Mesendoderm (in vitro differentiated cells): ENCODE measurements around the gene CHCHD6.

Source experiments
- DNase-seq: peaks from one replicate; pipeline ENCODE4 v3.0.0; 2013
- H2AK5ac ChIP-seq: 2 replicates; pipeline ENCODE4 v1.6.1; 2013; ENCODE audit warnings: low read length, inconsistent platforms
- H2BK120ac ChIP-seq: 2 replicates; pipeline ENCODE4 v1.6.1; 2013; ENCODE audit warnings: low read depth, mild to moderate bottlenecking, low read length, moderate library complexity, mixed read lengths
- H2BK15ac ChIP-seq: replicated peaks from 2 replicates; pipeline ENCODE4 v1.6.1; 2013; ENCODE audit warnings: low read depth, mild to moderate bottlenecking, moderate library complexity
- H2BK5ac ChIP-seq: 2 replicates; pipeline ENCODE4 v1.6.1; 2013; ENCODE audit warnings: low read length, inconsistent platforms
- H3K18ac ChIP-seq: 2 replicates; pipeline ENCODE4 v1.6.1; 2013; ENCODE audit warnings: mild to moderate bottlenecking, low read length, mixed read lengths
- H3K23ac ChIP-seq: one replicate; pipeline ENCODE4 v1.6.1; 2013; ENCODE audit warnings: low read length
- H3K27ac ChIP-seq: 2 replicates; pipeline ENCODE4 v1.5.1; 2013; ENCODE audit warnings: low read depth, mild to moderate bottlenecking, inconsistent platforms, low read length, moderate library complexity
- H3K27me3 ChIP-seq: 2 replicates; pipeline ENCODE4 v1.6.1; 2013; ENCODE audit warnings: low read length, control low read depth, mild to moderate bottlenecking, inconsistent platforms; ENCODE audit not compliant: insufficient read depth, poor library complexity
- H3K36me3 ChIP-seq: 2 replicates; pipeline ENCODE4 v1.6.1; 2013; ENCODE audit warnings: low read length, inconsistent platforms; ENCODE audit not compliant: control insufficient read depth, insufficient read depth
- H3K4ac ChIP-seq: one replicate; pipeline ENCODE4 v1.6.1; 2013; ENCODE audit warnings: low read depth, mild to moderate bottlenecking, low read length, moderate library complexity
- H3K4me1 ChIP-seq: 2 replicates; pipeline ENCODE4 v1.6.1; 2013; ENCODE audit warnings: low read depth, low read length, inconsistent platforms; ENCODE audit not compliant: control insufficient read depth
- H3K4me2 ChIP-seq: 2 replicates; pipeline ENCODE4 v1.6.1; 2013; ENCODE audit warnings: low read length
- H3K4me3 ChIP-seq: 2 replicates; pipeline ENCODE4 v1.5.1; 2013; ENCODE audit warnings: mild to moderate bottlenecking, low read length
- H3K56ac ChIP-seq: one replicate; pipeline ENCODE4 v1.6.1; 2013; ENCODE audit warnings: low read length
- H3K79me1 ChIP-seq: 2 replicates; pipeline ENCODE4 v1.6.1; 2013; ENCODE audit warnings: low read length, inconsistent platforms
- H3K79me2 ChIP-seq: 2 replicates; pipeline ENCODE4 v1.6.1; 2013; ENCODE audit warnings: mild to moderate bottlenecking, low read length; ENCODE audit not compliant: control insufficient read depth, insufficient read depth
- H3K9ac ChIP-seq: 2 replicates; pipeline ENCODE4 v1.6.1; 2013; ENCODE audit warnings: low read length, inconsistent platforms
- H4K5ac ChIP-seq: one replicate; pipeline ENCODE4 v1.6.1; 2013; ENCODE audit warnings: low read length
- H4K8ac ChIP-seq: one replicate; pipeline ENCODE4 v1.6.1; 2013; ENCODE audit warnings: low read depth, mild to moderate bottlenecking, control low read depth, low read length, moderate library complexity
- WGBS: extraction: QIAGEN DNeasy Blood & Tissue Kit; methylation state at CpG from one replicate; pipeline ENCODE4 v1.1.7; 2013; ENCODE audit warnings: low lambda C conversion rate, missing lambda C conversion rate; ENCODE audit not compliant: insufficient coverage; ENCODE audit errors: extremely low coverage; 5-methylcytosine and 5-hydroxymethylcytosine counted together

CHCHD6 gene

DNA sequence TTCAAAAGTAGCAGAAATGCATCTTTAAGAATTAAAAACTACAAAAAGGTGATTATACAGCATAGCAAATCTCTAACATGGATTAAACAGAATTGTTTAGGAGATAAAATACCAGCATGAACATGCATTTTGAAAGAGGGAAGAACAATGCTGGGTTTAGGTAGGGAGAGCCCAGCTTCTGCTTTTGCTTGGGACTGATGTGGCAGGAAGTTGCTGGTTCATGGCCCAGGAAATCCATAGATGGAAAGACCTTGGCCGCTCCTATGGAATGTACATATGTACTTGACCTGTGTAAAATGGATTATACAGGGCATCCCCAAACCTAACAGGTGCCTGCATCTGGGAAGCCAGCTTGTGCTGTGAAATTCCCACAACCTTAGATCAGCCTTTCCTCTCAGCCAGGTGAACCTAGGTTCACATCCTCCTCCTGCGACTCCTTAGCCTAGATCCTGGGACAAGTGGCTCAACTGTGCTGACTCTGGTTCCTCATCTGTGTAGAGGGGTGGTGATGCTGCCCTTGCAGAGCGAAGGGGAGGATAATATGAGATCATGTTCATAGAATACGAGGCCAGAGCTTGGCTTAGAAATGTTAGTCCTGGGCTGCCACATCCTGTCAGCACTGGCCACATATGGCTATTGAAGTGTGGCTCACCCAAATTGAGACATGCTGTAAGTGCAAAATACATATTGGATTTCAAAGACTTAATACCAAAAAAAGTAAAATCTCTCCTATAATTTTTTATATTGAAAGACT is 231.9 kb downstream of the CHCHD6 start:
- H3K4me1 ChIP-seq = peaks cover 4% of the 10 kb centered on the region
- no peak overlapping the region for H3K27ac ChIP-seq
- no peaks in the 10 kb centered on the region for H3K27me3 ChIP-seq
- no CpG with 5 or more reads among the region's 4 CpGs for whole genome bisulfite sequencing
- no peak overlapping the region for H3K9ac ChIP-seq
- no peaks in the 10 kb centered on the region for H3K79me2 ChIP-seq
- H3K36me3 ChIP-seq = no peaks in the 10 kb centered on the region
- H2BK15ac ChIP-seq = no peak overlapping the region
- no peak overlapping the region for H3K23ac ChIP-seq
- H3K4me2 ChIP-seq = no peak overlapping the region
- no peak overlapping the region for H3K4me3 ChIP-seq
- H2BK120ac ChIP-seq = no peak overlapping the region
- H2BK5ac ChIP-seq = no peak overlapping the region
- H4K5ac ChIP-seq = no peak overlapping the region
- H3K4ac ChIP-seq = no peak overlapping the region
- H3K18ac ChIP-seq = no peak overlapping the region
- H2AK5ac ChIP-seq = no peak overlapping the region
- no peaks in the 10 kb centered on the region for H3K79me1 ChIP-seq
- H3K56ac ChIP-seq = no peak overlapping the region
- no peak for DNase-seq
- H4K8ac ChIP-seq = no peak overlapping the region

DNA sequence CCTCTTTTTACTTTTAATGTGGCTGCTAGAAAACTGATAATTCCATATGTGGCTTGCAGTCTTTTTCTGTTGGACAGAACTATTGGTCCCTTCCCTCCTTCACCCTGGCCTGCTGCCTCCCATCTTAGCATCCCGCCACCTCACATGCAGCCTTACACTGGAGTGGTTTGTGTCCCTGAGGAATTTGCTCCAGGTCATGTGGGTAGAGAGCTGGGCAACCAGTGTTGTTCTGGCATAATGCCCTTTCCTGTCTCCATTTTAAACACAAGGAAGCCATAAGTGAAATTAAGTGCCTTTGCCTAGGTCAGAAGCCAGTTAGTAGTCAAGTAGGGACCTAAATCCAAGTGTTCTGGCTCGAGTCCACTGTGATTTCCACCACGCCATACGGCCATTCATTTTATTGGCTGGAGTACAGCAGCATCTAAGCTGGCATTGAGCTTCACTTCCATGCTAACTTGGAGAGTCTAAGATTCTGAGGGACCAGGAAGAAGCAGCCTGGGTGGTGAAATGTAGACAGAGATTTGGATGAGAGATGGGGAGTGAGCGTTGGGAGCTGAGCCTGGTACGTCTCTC is 232.9 kb downstream of the CHCHD6 start:
- Histone ChIP-seq H2BK5ac (no peak overlapping the region), H3K27ac (no peak overlapping the region), H4K8ac (no peak overlapping the region), H3K79me1 (no peaks in the 10 kb centered on the region), H3K4ac (no peak overlapping the region), H3K79me2 (no peaks in the 10 kb centered on the region), H3K18ac (no peak overlapping the region), H3K4me1 (peaks cover 4% of the 10 kb centered on the region), H3K36me3 (no peaks in the 10 kb centered on the region), H2BK120ac (no peak overlapping the region), H3K4me2 (no peak overlapping the region), H2AK5ac (no peak overlapping the region), H3K27me3 (no peaks in the 10 kb centered on the region), H3K23ac (no peak overlapping the region), H3K4me3 (no peak overlapping the region), H4K5ac (no peak overlapping the region), H3K9ac (no peak overlapping the region), H3K56ac (no peak overlapping the region), H2BK15ac (no peak overlapping the region)
- no peak for DNase-seq
- no CpG with 5 or more reads among the region's 6 CpGs for WGBS

DNA sequence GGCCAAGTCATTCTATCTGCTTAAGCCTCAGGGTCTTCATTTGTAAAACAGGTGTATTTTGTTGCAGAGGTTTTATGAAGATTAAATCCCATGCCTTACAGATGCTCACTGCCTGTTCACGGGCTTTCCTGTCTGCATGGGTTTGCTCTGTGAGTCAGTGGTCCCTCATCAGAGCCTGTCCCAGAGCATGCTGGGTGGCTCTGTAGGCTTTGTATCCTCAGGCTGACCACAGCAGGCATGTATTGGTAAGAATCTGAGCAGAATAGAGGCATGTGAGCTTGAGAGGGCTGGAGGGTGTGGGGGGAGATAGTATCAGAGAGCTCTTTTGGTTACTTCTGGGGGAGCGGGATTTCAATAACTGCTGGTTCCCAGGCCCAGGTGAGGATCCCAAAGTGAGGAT is 233.5 kb downstream of the CHCHD6 start:
- no CpG with 5 or more reads among the region's 2 CpGs for WGBS
- Histone ChIP-seq H2BK120ac (no peak overlapping the region), H3K56ac (no peak overlapping the region), H3K4ac (no peak overlapping the region), H3K79me2 (no peaks in the 10 kb centered on the region), H3K4me2 (no peak overlapping the region), H3K4me1 (peaks cover 3% of the 10 kb centered on the region), H3K79me1 (no peaks in the 10 kb centered on the region), H3K36me3 (no peaks in the 10 kb centered on the region), H4K8ac (no peak overlapping the region), H3K18ac (no peak overlapping the region), H2AK5ac (no peak overlapping the region), H2BK5ac (no peak overlapping the region), H4K5ac (no peak overlapping the region), H3K9ac (no peak overlapping the region), H3K27ac (no peak overlapping the region), H3K23ac (no peak overlapping the region), H3K4me3 (no peak overlapping the region), H2BK15ac (no peak overlapping the region), H3K27me3 (no peaks in the 10 kb centered on the region)
- DNase-seq = no peak

- Histone ChIP-seq H4K5ac (no peak overlapping the region), H3K9ac (no peak overlapping the region), H3K23ac (no peak overlapping the region), H3K27ac (no peak overlapping the region), H3K18ac (no peak overlapping the region), H3K56ac (no peak overlapping the region), H2BK15ac (no peak overlapping the region), H2AK5ac (no peak overlapping the region), H3K79me1 (no peaks in the 10 kb centered on the region), H3K4me1 (peaks cover 3% of the 10 kb centered on the region), H4K8ac (no peak overlapping the region), H3K4me2 (no peak overlapping the region), H2BK5ac (no peak overlapping the region), H3K4ac (no peak overlapping the region), H3K27me3 (no peaks in the 10 kb centered on the region), H3K36me3 (no peaks in the 10 kb centered on the region), H3K79me2 (no peaks in the 10 kb centered on the region), H2BK120ac (no peak overlapping the region), H3K4me3 (no peak overlapping the region)
- no CpG with 5 or more reads among the region's 7 CpGs for WGBS
- no peak for DNase-seq
Observed at GRCh38 chr3:126937973-126938372, 233.9 kb downstream of the CHCHD6 start.

GRCh38 chr3:126938520-126939337 is 234.7 kb downstream of the CHCHD6 start:
- no peak overlapping the region for H3K4ac ChIP-seq
- H3K4me2 ChIP-seq = no peak overlapping the region
- H3K4me3 ChIP-seq = no peak overlapping the region
- H3K23ac ChIP-seq = no peak overlapping the region
- no peak overlapping the region for H3K18ac ChIP-seq
- no peak overlapping the region for H2BK5ac ChIP-seq
- H3K27ac ChIP-seq = no peak overlapping the region
- H3K56ac ChIP-seq = no peak overlapping the region
- H2BK120ac ChIP-seq = no peak overlapping the region
- H4K8ac ChIP-seq = no peak overlapping the region
- DNase-seq = no peak
- H3K4me1 ChIP-seq = peaks cover 2% of the 10 kb centered on the region
- H3K79me1 ChIP-seq = no peaks in the 10 kb centered on the region
- H3K27me3 ChIP-seq = no peaks in the 10 kb centered on the region
- H2AK5ac ChIP-seq = no peak overlapping the region
- no peak overlapping the region for H4K5ac ChIP-seq
- no peaks in the 10 kb centered on the region for H3K36me3 ChIP-seq
- WGBS = no CpG with 5 or more reads among the region's 8 CpGs
- no peaks in the 10 kb centered on the region for H3K79me2 ChIP-seq
- H2BK15ac ChIP-seq = no peak overlapping the region
- no peak overlapping the region for H3K9ac ChIP-seq
